GM21515 (cell line): ENCODE data around the gene MLX.
"Not testable (repeated sequence)": the region's sequence is repeated elsewhere in the genome, so short reads cannot be mapped to it uniquely, and the experiment has no call there.

Experiments used
- ATAC-seq: cut with Tn5 transposase; IDR thresholded peaks from one replicate; pipeline ENCODE4 v1.9.1; 2021; ENCODE audit not compliant: unreplicated experiment

MLX gene

GRCh38 chr17:42618442-42619150, 51.7 kb downstream of the MLX start:
- peak; percentile 66 for ATAC-seq

- ATAC-seq: not testable (repeated sequence)
Measured at GRCh38 chr17:42621987-42622386, 55.1 kb downstream of the MLX start.
